Ishikawa (cell line): Measurements from ENCODE around the gene ARMS2.

Source experiments
- EP300 ChIP-seq: IDR thresholded peaks from 2 replicates; pipeline ENCODE4 v1.6.1; 2012; ENCODE audit warnings: borderline replicate concordance
- NFIC ChIP-seq: IDR thresholded peaks from 2 replicates; pipeline ENCODE4 v1.6.1; 2012
- TAF1 ChIP-seq: IDR thresholded peaks from 2 replicates; pipeline ENCODE4 v1.6.1; 2012; ENCODE audit warnings: low read depth, mild to moderate bottlenecking
- TEAD4 ChIP-seq: IDR thresholded peaks from 2 replicates; pipeline ENCODE4 v1.6.1; 2012
- TF ChIP-seq, protein P1 (sequence below): IDR thresholded peaks from 2 replicates; pipeline ENCODE4 v1.6.1; 2012; ENCODE audit warnings: low read depth, mild to moderate bottlenecking

DNA sequence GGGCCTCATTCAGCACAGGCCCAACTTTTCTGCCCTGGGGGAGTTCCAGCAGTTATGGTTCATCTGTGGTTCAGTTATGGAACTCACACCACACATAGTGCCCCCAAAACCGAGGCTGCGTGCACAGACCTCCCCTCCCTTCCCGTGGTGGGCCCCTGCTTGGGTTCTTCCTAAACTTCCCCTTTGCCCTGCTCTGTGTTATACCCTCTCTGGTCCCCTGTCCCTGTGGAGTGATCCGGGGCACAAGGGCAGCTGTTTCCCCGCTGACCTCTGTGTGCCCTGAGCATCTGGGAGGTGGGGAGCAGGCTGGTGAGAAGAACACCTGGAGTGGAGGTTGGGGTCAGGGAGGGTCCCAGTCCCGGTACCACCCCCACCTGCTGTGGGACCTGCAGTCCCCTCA is 46.3 kb downstream of the ARMS2 start:
- no peak for TF ChIP-seq TEAD4
- no peak for TF ChIP-seq TAF1
- no peak for TF ChIP-seq NFIC
- TF ChIP-seq, protein P1, sequence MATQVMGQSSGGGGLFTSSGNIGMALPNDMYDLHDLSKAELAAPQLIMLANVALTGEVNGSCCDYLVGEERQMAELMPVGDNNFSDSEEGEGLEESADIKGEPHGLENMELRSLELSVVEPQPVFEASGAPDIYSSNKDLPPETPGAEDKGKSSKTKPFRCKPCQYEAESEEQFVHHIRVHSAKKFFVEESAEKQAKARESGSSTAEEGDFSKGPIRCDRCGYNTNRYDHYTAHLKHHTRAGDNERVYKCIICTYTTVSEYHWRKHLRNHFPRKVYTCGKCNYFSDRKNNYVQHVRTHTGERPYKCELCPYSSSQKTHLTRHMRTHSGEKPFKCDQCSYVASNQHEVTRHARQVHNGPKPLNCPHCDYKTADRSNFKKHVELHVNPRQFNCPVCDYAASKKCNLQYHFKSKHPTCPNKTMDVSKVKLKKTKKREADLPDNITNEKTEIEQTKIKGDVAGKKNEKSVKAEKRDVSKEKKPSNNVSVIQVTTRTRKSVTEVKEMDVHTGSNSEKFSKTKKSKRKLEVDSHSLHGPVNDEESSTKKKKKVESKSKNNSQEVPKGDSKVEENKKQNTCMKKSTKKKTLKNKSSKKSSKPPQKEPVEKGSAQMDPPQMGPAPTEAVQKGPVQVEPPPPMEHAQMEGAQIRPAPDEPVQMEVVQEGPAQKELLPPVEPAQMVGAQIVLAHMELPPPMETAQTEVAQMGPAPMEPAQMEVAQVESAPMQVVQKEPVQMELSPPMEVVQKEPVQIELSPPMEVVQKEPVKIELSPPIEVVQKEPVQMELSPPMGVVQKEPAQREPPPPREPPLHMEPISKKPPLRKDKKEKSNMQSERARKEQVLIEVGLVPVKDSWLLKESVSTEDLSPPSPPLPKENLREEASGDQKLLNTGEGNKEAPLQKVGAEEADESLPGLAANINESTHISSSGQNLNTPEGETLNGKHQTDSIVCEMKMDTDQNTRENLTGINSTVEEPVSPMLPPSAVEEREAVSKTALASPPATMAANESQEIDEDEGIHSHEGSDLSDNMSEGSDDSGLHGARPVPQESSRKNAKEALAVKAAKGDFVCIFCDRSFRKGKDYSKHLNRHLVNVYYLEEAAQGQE = no peak
- no peak for TF ChIP-seq EP300
